ENCODE measurements around the gene SETBP1. TPM values are rescaled to one million over a fixed set of nuclear protein-coding genes. Genes with fewer than 3 reads are reported as not detected.

Gene SETBP1
- total and polyA plus RNA-seq, 2 of the 4 experiments (the other 2 are of a cell fraction): 0.19 to 0.36 TPM

DNA sequence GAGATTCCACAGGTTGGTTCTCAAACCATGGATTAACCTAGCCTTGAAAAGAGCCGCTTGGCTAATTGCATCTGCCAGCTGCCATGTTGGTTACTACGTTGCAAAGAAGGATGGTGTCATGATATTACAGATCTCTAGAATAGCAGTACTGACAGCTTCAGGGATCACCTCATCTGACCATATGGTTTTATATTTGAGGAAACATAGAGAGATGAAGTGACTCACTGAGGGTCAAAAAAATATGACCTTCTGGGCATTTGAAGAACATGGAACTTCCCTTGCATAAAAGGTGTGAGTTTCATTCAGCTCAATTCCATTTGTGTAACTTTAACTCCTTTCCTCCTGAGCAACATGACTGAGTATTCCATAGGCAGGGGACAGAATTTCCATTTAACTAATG is 242.3 kb downstream of the SETBP1 start:
- dilution Hi-C loops (cut with HindIII; ENCODE audit: low sequenced_read_pairs, unreplicated experiment): no loop called here
- H3K9ac ChIP-seq (ENCODE audit: low read depth, low read length): no peak overlapping the region
- H2AFZ ChIP-seq (replicated peaks; ENCODE audit: low read length, poor library complexity): no peak overlapping the region
- H3K23ac ChIP-seq (ENCODE audit: low read depth, low read length): no peak overlapping the region
- H3K9me1 ChIP-seq (ENCODE audit: insufficient read depth, low read length): no peaks in the 10 kb centered on the region; the same call in 1 of the 2 replicates
- H2BK15ac ChIP-seq (ENCODE audit: low read depth, low read length): no peak overlapping the region
- CTCF ChIA-PET: no interaction called here
- in situ Hi-C loops (cut with MboI; ENCODE audit: low sequenced_read_pairs): no loop called here
- no peak overlapping the region for H2BK5ac ChIP-seq (ENCODE audit: low read depth, low read length, poor library complexity, severe bottlenecking)
- H3K18ac ChIP-seq (ENCODE audit: low read depth, low read length): no peak overlapping the region
- H3K56ac ChIP-seq (ENCODE audit: extremely low read depth, insufficient read depth, low read length): no peak overlapping the region
- no peaks in the 10 kb centered on the region for H3K79me1 ChIP-seq (ENCODE audit: low read depth in 1 of 2, low read length in 2 of 2)
- H2BK120ac ChIP-seq (ENCODE audit: low read depth, low read length): no peak overlapping the region
- H3K27ac ChIP-seq (ENCODE audit: insufficient read depth, low read length): no peak overlapping the region
- no peak overlapping the region for H3K4ac ChIP-seq (ENCODE audit: low read depth, low read length)
- TF ChIP-seq CEBPB (IDR thresholded peaks at IDR 0.05; ENCODE audit: low read depth, low read length) (no peak), POLR2A (IDR thresholded peaks at IDR 0.05; ENCODE audit: low read depth, low read length) (no peak), MAZ (IDR thresholded peaks at IDR 0.05; ENCODE audit: borderline replicate concordance, low read depth, low read length) (no peak), FOS (IDR thresholded peaks at IDR 0.05; ENCODE audit: low read depth, low read length) (no peak)
- no peak overlapping the region for H3K4me3 ChIP-seq (ENCODE audit: insufficient read depth, low read depth, low read length)
- DNase-seq: no peak
- BruUV-seq (replicated peaks): no TSS peak
- POLR2A ChIA-PET (ENCODE audit: unreplicated experiment): no interaction called here
- intact Hi-C loops (cut with micrococcal nuclease): no loop called here
- no peak overlapping the region for H2AK5ac ChIP-seq (ENCODE audit: low read depth, low read length)
- no peak overlapping the region for H4K91ac ChIP-seq (ENCODE audit: insufficient read depth, low read depth, low read length)
- H3K27me3 ChIP-seq (ENCODE audit: control insufficient read depth, insufficient read depth, low read length): no peaks in the 10 kb centered on the region
- no peak overlapping the region for H4K5ac ChIP-seq (ENCODE audit: low read depth, low read length)
- ATAC-seq (ENCODE audit: low read depth): no peak
- no CpG with 5 or more reads among the region's 2 CpGs for WGBS, 2 experiments (ENCODE audit: extremely low coverage in 2 of 2, insufficient read length in 1 of 2)
- H2BK20ac ChIP-seq (ENCODE audit: low read depth, low read length): no peak overlapping the region
- H2AK9ac ChIP-seq (replicated peaks; ENCODE audit: low read depth, low read length, poor library complexity): no peak overlapping the region
- no peaks in the 10 kb centered on the region for H3K9me3 ChIP-seq (ENCODE audit: control insufficient read depth, insufficient read depth, low read length)
- no peaks in the 10 kb centered on the region for H4K20me1 ChIP-seq (ENCODE audit: insufficient read depth, low read length)
- no peaks in the 10 kb centered on the region for H3K4me1 ChIP-seq (ENCODE audit: control insufficient read depth, insufficient read depth, low read length)
- no peaks in the 10 kb centered on the region for H3K36me3 ChIP-seq (ENCODE audit: control insufficient read depth, insufficient read depth, low read length)
- H3K14ac ChIP-seq (replicated peaks; ENCODE audit: low read depth, low read length): no peak overlapping the region
- H3K4me2 ChIP-seq (ENCODE audit: low read depth, low read length): no peak overlapping the region
- no peak overlapping the region for H4K8ac ChIP-seq (ENCODE audit: low read depth in 2 of 2, low read length in 2 of 2)

Measured in IMR-90 (cell line).